ENCODE data around the gene PLD1.

DNA sequence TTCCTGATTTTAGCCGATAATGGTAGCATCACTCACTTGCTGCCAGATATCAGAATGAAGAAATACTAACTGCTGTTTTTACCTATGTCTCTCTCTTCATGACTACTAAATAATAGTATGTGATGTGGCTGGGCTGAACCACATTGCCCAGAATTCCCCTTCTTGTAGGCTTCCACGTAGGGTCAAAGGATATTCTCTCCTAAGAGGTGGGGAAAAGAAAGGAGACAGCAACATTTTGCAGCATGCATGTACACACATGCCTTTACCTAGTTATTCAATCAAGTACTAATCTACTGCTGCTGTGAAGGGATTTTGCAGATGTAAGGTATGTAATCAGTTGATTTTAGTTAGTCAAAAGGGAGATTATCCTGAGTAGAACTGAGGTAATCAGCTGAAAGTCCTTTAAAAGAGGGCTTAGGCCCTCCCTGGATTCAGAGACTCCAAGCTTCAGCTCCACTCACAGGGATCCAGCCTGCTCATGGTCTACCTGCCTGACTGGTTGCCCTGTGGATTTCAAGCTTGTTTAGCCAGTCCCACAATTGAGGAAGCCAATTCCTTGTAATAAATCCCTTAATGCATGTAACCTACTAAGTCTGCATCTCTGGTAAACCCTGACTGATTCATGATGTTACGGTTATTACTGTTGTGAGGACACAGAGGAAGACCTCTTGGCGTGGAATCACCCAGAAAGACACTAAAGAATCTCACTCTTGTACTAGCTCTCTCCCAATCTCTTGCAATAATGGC lies 20.4 kb downstream of the PLD1 start:
- no peak for TF ChIP-seq POLR2A (IDR thresholded peaks at IDR 0.05; ENCODE audit: extremely low read depth, insufficient read length)
- TF ChIP-seq, protein P1, sequence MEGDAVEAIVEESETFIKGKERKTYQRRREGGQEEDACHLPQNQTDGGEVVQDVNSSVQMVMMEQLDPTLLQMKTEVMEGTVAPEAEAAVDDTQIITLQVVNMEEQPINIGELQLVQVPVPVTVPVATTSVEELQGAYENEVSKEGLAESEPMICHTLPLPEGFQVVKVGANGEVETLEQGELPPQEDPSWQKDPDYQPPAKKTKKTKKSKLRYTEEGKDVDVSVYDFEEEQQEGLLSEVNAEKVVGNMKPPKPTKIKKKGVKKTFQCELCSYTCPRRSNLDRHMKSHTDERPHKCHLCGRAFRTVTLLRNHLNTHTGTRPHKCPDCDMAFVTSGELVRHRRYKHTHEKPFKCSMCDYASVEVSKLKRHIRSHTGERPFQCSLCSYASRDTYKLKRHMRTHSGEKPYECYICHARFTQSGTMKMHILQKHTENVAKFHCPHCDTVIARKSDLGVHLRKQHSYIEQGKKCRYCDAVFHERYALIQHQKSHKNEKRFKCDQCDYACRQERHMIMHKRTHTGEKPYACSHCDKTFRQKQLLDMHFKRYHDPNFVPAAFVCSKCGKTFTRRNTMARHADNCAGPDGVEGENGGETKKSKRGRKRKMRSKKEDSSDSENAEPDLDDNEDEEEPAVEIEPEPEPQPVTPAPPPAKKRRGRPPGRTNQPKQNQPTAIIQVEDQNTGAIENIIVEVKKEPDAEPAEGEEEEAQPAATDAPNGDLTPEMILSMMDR (IDR thresholded peaks at IDR 0.05; ENCODE audit: low read depth, low read length) = no peak

Data from NB4 (cell line).